ENCODE data around the gene CDS1.

GRCh38 chr4:84691800-84692199 lies 108.9 kb downstream of the CDS1 start:
- TF ChIP-seq CTCF (IDR thresholded peaks at IDR 0.05) = no peak
- TF ChIP-seq POLR2A (IDR thresholded peaks at IDR 0.05) = no peak
